Astrocyte (in vitro differentiated cells and primary cell): ENCODE measurements around the gene COMMD9. TPM values are rescaled to one million over a fixed set of nuclear protein-coding genes. Genes with fewer than 3 reads are reported as not detected.

ENCODE experiments used
- DNase-seq: peaks from one replicate; pipeline ENCODE4 v3.0.0-alpha.2; 2010; ENCODE audit warnings: low read depth
- FAIRE-seq: peaks from 2 replicates; lab custom pipeline; 2011; peaks lifted over from hg19 to GRCh38; lab: Jason Lieb, UNC
- H2AFZ ChIP-seq: 2 replicates; pipeline ENCODE4 v1.6.0; 2012; ENCODE audit warnings: low read depth, low read length, inconsistent platforms
- H3K27ac ChIP-seq: 2 replicates; pipeline ENCODE4 v1.5.1; 2011; ENCODE audit warnings: low read depth, low read length, inconsistent platforms
- H3K27me3 ChIP-seq: 2 replicates; pipeline ENCODE4 v1.6.0; 2011; ENCODE audit warnings: low read length, inconsistent platforms; ENCODE audit not compliant: insufficient read depth
- H3K36me3 ChIP-seq: 2 replicates; pipeline ENCODE4 v1.5.1; 2011; ENCODE audit warnings: low read length, inconsistent platforms; ENCODE audit not compliant: insufficient read depth
- H3K4me1 ChIP-seq: 2 replicates; pipeline ENCODE4 v1.5.1; 2011; ENCODE audit warnings: low read length, inconsistent platforms; ENCODE audit not compliant: insufficient read depth
- H3K4me2 ChIP-seq: 2 replicates; pipeline ENCODE4 v1.6.0; 2012; ENCODE audit warnings: low read length, inconsistent platforms
- H3K4me3 ChIP-seq: 2 replicates; pipeline ENCODE4 v1.5.1; 2011; ENCODE audit warnings: low read depth, mild to moderate bottlenecking, low read length, inconsistent platforms; ENCODE audit not compliant: insufficient read depth
- H3K79me2 ChIP-seq: 2 replicates; pipeline ENCODE4 v1.6.0; 2012; ENCODE audit warnings: mild to moderate bottlenecking, low read length, inconsistent platforms; ENCODE audit not compliant: insufficient read depth
- H3K9ac ChIP-seq: 2 replicates; pipeline ENCODE4 v1.6.0; 2012; ENCODE audit warnings: mild to moderate bottlenecking, low read length, inconsistent platforms
- H3K9me3 ChIP-seq: 2 replicates; pipeline ENCODE4 v1.5.1; 2012; ENCODE audit warnings: low read depth, mild to moderate bottlenecking, low read length, inconsistent platforms; ENCODE audit not compliant: insufficient read depth
- H4K20me1 ChIP-seq: 2 replicates; pipeline ENCODE4 v1.6.0; 2012; ENCODE audit warnings: low read length, inconsistent platforms; ENCODE audit not compliant: insufficient read depth
- H3K27ac Mint-ChIP-seq: one replicate; pipeline ENCODE4 v1.8.0; 2021; ENCODE audit warnings: mild to moderate bottlenecking, mixed read lengths; ENCODE audit not compliant: unreplicated experiment
- H3K27me3 Mint-ChIP-seq: one replicate; pipeline ENCODE4 v1.8.0; 2021; ENCODE audit warnings: low read depth, mixed read lengths; ENCODE audit not compliant: unreplicated experiment
- H3K36me3 Mint-ChIP-seq: one replicate; pipeline ENCODE4 v1.8.0; 2021; ENCODE audit warnings: low read depth, mixed read lengths; ENCODE audit not compliant: unreplicated experiment
- H3K4me1 Mint-ChIP-seq: one replicate; pipeline ENCODE4 v1.8.0; 2021; ENCODE audit warnings: low read depth, mixed read lengths; ENCODE audit not compliant: unreplicated experiment
- H3K4me3 Mint-ChIP-seq: one replicate; pipeline ENCODE4 v1.8.0; 2021; ENCODE audit warnings: mild to moderate bottlenecking, moderate library complexity, mixed read lengths; ENCODE audit not compliant: unreplicated experiment
- H3K9me3 Mint-ChIP-seq: one replicate; pipeline ENCODE4 v1.8.0; 2021; ENCODE audit warnings: mild to moderate bottlenecking, mixed read lengths; ENCODE audit not compliant: unreplicated experiment
- CTCF ChIP-seq: IDR thresholded peaks from 2 replicates; pipeline ENCODE4 v1.5.1; 2011; ENCODE audit warnings: low read depth, mild to moderate bottlenecking, inconsistent platforms, low read length, moderate library complexity; ENCODE audit not compliant: insufficient read depth
- EZH2 ChIP-seq: IDR thresholded peaks from 2 replicates; pipeline ENCODE4 v1.6.1; 2012; ENCODE audit warnings: mild to moderate bottlenecking, low read length, inconsistent platforms; ENCODE audit not compliant: insufficient read depth
- total RNA-seq: library from RNA; stranded (reverse); gene quantifications from 2 replicates; pipeline ENCODE4 v1.2.1, GENCODE V29; 2021

Gene COMMD9
- total RNA-seq, 1 donor from 2014 or later, result 78.4 TPM

- Histone ChIP-seq H3K4me2 (no peak overlapping the region), H3K27me3 (no peaks in the 10 kb centered on the region), H3K9ac (no peak overlapping the region), H4K20me1 (no peaks in the 10 kb centered on the region), H3K79me2 (no peaks in the 10 kb centered on the region), H3K27ac (no peak overlapping the region), H3K4me3 (no peak overlapping the region), H3K9me3 (no peaks in the 10 kb centered on the region), H3K36me3 (no peaks in the 10 kb centered on the region), H2AFZ (no peak overlapping the region), H3K4me1 (peaks cover 4% of the 10 kb centered on the region)
- Mint-ChIP-seq H3K9me3 (no peaks in the 10 kb centered on the region), H3K27ac (no peak overlapping the region), H3K4me3 (no peak overlapping the region), H3K4me1 (peaks cover 6% of the 10 kb centered on the region), H3K36me3 (peaks cover 2% of the 10 kb centered on the region), H3K27me3 (peaks cover 3% of the 10 kb centered on the region)
- FAIRE-seq (no peak), DNase-seq (no peak)
- TF ChIP-seq EZH2, result no peak
- TF ChIP-seq CTCF, result no peak
Measured at GRCh38 chr11:36237391-36237790, 51.8 kb downstream of the COMMD9 start.

- Histone ChIP-seq H2AFZ (no peak overlapping the region), H3K27me3 (no peaks in the 10 kb centered on the region), H3K27ac (no peak overlapping the region), H4K20me1 (no peaks in the 10 kb centered on the region), H3K79me2 (no peaks in the 10 kb centered on the region), H3K4me1 (peaks cover 11% of the 10 kb centered on the region), H3K9me3 (no peaks in the 10 kb centered on the region), H3K4me2 (no peak overlapping the region), H3K9ac (no peak overlapping the region), H3K4me3 (no peak overlapping the region), H3K36me3 (no peaks in the 10 kb centered on the region)
- peak; percentile 13 for DNase-seq
- Mint-ChIP-seq H3K27ac (no peak overlapping the region), H3K4me1 (peaks cover 20% of the 10 kb centered on the region), H3K27me3 (no peaks in the 10 kb centered on the region), H3K4me3 (no peak overlapping the region), H3K36me3 (peaks cover 2% of the 10 kb centered on the region), H3K9me3 (no peaks in the 10 kb centered on the region)
- TF ChIP-seq CTCF (no peak), EZH2 (no peak)
- no peak for FAIRE-seq
Measured at GRCh38 chr11:36235750-36236149, 53.5 kb downstream of the COMMD9 start.

- Histone ChIP-seq H3K4me3 (no peak overlapping the region), H3K9me3 (no peaks in the 10 kb centered on the region), H3K4me1 (peaks cover 14% of the 10 kb centered on the region), H2AFZ (no peak overlapping the region), H3K36me3 (no peaks in the 10 kb centered on the region), H3K27me3 (no peaks in the 10 kb centered on the region), H3K4me2 (no peak overlapping the region), H4K20me1 (no peaks in the 10 kb centered on the region), H3K27ac (no peak overlapping the region), H3K79me2 (no peaks in the 10 kb centered on the region), H3K9ac (no peak overlapping the region)
- Mint-ChIP-seq H3K4me3 (no peak overlapping the region), H3K36me3 (peaks cover 2% of the 10 kb centered on the region), H3K9me3 (no peaks in the 10 kb centered on the region), H3K4me1 (peaks cover 21% of the 10 kb centered on the region), H3K27me3 (no peaks in the 10 kb centered on the region), H3K27ac (no peak overlapping the region)
- TF ChIP-seq CTCF, result no peak
- DNase-seq (no peak), FAIRE-seq (no peak)
Measured at GRCh38 chr11:36234825-36235224, 54.4 kb downstream of the COMMD9 start.
